PC-3 (cell line): ENCODE data around the gene NPFFR1.

ENCODE experiments used
- CTCF ChIP-seq: fragments of 300-600 bp; sonication (generic); conservative IDR thresholded peaks from 2 replicates; pipeline ENCODE4 v1.5.1; 2017; ENCODE audit warnings: antibody characterized with exemption, low read depth, mild to moderate bottlenecking, low read length
- EZH2 ChIP-seq: fragments of 300-600 bp; sonication (generic); IDR thresholded peaks from one replicate; pipeline ENCODE4 v1.6.1; 2017; ENCODE audit warnings: antibody characterized with exemption, mild to moderate bottlenecking, low read length; ENCODE audit not compliant: unreplicated experiment
- EZH2phosphoT487 ChIP-seq: fragments of 300-600 bp; sonication (generic); IDR thresholded peaks from 2 replicates; pipeline ENCODE4 v1.6.1; 2018; ENCODE audit warnings: mild to moderate bottlenecking, antibody characterized with exemption, low read length, borderline replicate concordance

- TF ChIP-seq CTCF, result no peak
- no peak for TF ChIP-seq EZH2phosphoT487
- no peak for TF ChIP-seq EZH2
These were observed 36.0 kb upstream of the NPFFR1 start for GRCh38 chr10:70319824-70320223.
